Right lobe of liver (tissue), 4 donors: ENCODE measurements around the gene MRPL40.

Experiments
- CTCF ChIP-seq, 4 donors: fragments of 200-600 bp in 3 of 4; fragments of 450-650 bp in 1 of 4; IDR thresholded peaks; one replicate each; pipeline versions ENCODE4 v1.5.1 to v1.8.0; 2016 to 2022; ENCODE audit warnings: antibody characterized with exemption in 4 of 4, mild to moderate bottlenecking in 2 of 4
- POLR2A ChIP-seq: fragments of 450-650 bp; IDR thresholded peaks from one replicate; pipeline ENCODE4 v1.6.1; 2017; ENCODE audit warnings: antibody characterized with exemption, mild to moderate bottlenecking
- donor health status: DM: no; HTN: no; CAD: no.
- donor health status: DM: no; HTN: no; CAD: no.
- donor health status: DM: no; HTN: yes; CAD: no.

- no peak for TF ChIP-seq CTCF (IDR thresholded peaks at IDR 0.05)
- no peak for TF ChIP-seq POLR2A
Observed at GRCh38 chr22:19478045-19478900, 45.9 kb downstream of the MRPL40 start.
